Prostate gland (tissue), 2 donors: ENCODE data around the gene VPS52. TPM values are rescaled to one million over a fixed set of nuclear protein-coding genes. Genes with fewer than 3 reads are reported as not detected.

ENCODE experiments used
- DNase-seq: peaks from one replicate; pipeline ENCODE4 v3.0.0-alpha.2; 2019; ENCODE audit warnings: low spot score
- H3K27ac ChIP-seq, 2 donors: fragments of 200-600 bp; sonication (generic); 2 replicates each; pipeline ENCODE4 v1.5.1; 2017 to 2019
- H3K27me3 ChIP-seq: fragments of 200-600 bp; sonication (generic); replicated peaks from 2 replicates; pipeline ENCODE4 v1.5.1; 2019; ENCODE audit not compliant: insufficient read depth
- H3K36me3 ChIP-seq, 2 donors: fragments of 200-600 bp; sonication (generic); 1 replicate in 1 of 2; 2 replicates in 1 of 2; pipeline versions ENCODE4 v1.5.1 to v1.8.1; 2017 to 2019
- H3K4me1 ChIP-seq: fragments of 200-600 bp; sonication (generic); replicated peaks from 2 replicates; pipeline ENCODE4 v1.5.1; 2019
- H3K4me3 ChIP-seq, 2 donors: fragments of 200-600 bp; sonication (generic); 2 replicates each; pipeline ENCODE4 v1.5.1; 2017 to 2019
- H3K9me3 ChIP-seq: fragments of 200-600 bp; sonication (generic); 2 replicates; pipeline ENCODE4 v1.5.1; 2017
- POLR2A ChIP-seq: fragments of 450-650 bp; IDR thresholded peaks from one replicate; pipeline ENCODE4 v1.6.1; 2016; ENCODE audit warnings: antibody characterized with exemption, mild to moderate bottlenecking
- POLR2AphosphoS5 ChIP-seq: sonication (generic); formaldehyde crosslinking; IDR thresholded peaks from one replicate; pipeline ENCODE4 v1.6.1; 2017; ENCODE audit warnings: antibody characterized with exemption
- WGBS: methylation state at CpG from one replicate; pipeline ENCODE4 v1.1.5; 2018; 5-methylcytosine and 5-hydroxymethylcytosine counted together
- intact Hi-C: fragments of 100-400 bp; cut with DNase I; formaldehyde crosslinking; loops from one replicate; pipeline ENCODE4 v1.14.2; 2022
- total RNA-seq, 2 donors: library from RNA; depleted of rRNA; stranded (reverse); fragments of >200 nt; gene quantifications; one replicate each; pipeline ENCODE4 v1.1.0, GENCODE V29; 2016
- TF ChIP-seq, protein P1 (sequence below), 4 experiments: fragments of 200-600 bp in 2 of 4; fragments of 450-650 bp in 2 of 4; sonication (generic) in 2 of 4; IDR thresholded peaks; 1 replicate in 3 of 4; 2 replicates in 1 of 4; pipeline ENCODE4 v1.5.1; 2016 to 2019; ENCODE audit warnings: antibody characterized with exemption in 4 of 4, mild to moderate bottlenecking in 2 of 4, moderate library complexity in 2 of 4

The VPS52 gene
- total RNA-seq, 2 donors from 2014 or later, result 42.2 to 55.0 TPM

DNA sequence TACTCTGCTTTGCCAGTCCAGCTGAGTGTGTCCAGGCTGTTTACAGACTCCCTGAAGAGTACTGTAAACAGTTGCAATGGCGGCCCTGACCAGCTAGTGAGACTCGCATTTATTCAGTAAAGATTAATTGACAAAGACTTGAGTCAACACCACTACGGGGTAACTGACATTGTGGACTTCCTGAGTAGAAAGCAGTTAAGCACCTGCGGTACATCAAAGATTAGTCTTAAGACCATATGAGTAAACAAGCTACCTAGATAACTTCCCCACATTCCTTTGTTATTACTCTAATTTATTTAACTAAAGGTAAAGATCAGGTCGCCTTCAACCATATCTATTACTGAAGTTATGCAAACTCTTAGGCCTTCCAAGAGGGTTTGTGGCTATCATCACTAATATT is 12.6 kb downstream of the VPS52 start:
- intact Hi-C loops, result no loop called here

DNA sequence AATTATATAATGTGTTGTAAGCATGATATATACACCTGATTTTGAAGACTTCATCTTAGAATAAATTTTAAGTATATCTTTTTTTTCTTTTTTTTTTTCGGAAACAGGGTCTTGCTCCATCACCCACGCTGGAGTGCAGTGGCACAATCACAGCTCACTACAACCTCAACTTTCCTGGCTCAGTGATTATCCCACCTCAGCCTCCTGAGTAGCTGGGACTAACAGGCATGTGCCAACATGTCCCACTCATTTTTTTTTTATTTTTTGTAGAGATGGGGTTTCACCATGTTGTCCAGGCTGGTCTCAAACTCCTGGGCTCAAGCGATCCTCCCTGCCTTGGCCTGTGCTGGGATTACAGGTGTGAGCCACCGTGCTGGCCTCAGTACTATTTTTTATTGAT is 17.1 kb downstream of the VPS52 start:
- no peaks in the 10 kb centered on the region for H3K27me3 ChIP-seq
- no peaks in the 10 kb centered on the region for H3K36me3 ChIP-seq
- TF ChIP-seq POLR2AphosphoS5 (no peak), POLR2A (no peak)
- TF ChIP-seq, protein P1, sequence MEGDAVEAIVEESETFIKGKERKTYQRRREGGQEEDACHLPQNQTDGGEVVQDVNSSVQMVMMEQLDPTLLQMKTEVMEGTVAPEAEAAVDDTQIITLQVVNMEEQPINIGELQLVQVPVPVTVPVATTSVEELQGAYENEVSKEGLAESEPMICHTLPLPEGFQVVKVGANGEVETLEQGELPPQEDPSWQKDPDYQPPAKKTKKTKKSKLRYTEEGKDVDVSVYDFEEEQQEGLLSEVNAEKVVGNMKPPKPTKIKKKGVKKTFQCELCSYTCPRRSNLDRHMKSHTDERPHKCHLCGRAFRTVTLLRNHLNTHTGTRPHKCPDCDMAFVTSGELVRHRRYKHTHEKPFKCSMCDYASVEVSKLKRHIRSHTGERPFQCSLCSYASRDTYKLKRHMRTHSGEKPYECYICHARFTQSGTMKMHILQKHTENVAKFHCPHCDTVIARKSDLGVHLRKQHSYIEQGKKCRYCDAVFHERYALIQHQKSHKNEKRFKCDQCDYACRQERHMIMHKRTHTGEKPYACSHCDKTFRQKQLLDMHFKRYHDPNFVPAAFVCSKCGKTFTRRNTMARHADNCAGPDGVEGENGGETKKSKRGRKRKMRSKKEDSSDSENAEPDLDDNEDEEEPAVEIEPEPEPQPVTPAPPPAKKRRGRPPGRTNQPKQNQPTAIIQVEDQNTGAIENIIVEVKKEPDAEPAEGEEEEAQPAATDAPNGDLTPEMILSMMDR (IDR thresholded peaks at IDR 0.05), result no peak
- no peak for DNase-seq
- 90% methylated on average over 4 of the region's 4 CpGs for WGBS
- no peaks in the 10 kb centered on the region for H3K9me3 ChIP-seq
- intact Hi-C loops, result no loop called here
- no peak overlapping the region for H3K27ac ChIP-seq
- H3K4me3 ChIP-seq, result no peak overlapping the region
- H3K4me1 ChIP-seq, result no peaks in the 10 kb centered on the region

More for the DNA sequence above, 12.6 kb downstream of the VPS52 start:
- H3K27ac ChIP-seq, result no peak overlapping the region
- H3K4me1 ChIP-seq, result no peaks in the 10 kb centered on the region
- H3K4me3 ChIP-seq, result no peak overlapping the region
- no peak for DNase-seq
- no peaks in the 10 kb centered on the region for H3K9me3 ChIP-seq
- TF ChIP-seq POLR2AphosphoS5, result no peak
- TF ChIP-seq, protein P1 (IDR thresholded peaks at IDR 0.05), result no peak
- no peak for TF ChIP-seq POLR2A
- no peaks in the 10 kb centered on the region for H3K36me3 ChIP-seq
- WGBS, result 81% methylated on average over 5 of the region's 5 CpGs
- H3K27me3 ChIP-seq, result no peaks in the 10 kb centered on the region

DNA sequence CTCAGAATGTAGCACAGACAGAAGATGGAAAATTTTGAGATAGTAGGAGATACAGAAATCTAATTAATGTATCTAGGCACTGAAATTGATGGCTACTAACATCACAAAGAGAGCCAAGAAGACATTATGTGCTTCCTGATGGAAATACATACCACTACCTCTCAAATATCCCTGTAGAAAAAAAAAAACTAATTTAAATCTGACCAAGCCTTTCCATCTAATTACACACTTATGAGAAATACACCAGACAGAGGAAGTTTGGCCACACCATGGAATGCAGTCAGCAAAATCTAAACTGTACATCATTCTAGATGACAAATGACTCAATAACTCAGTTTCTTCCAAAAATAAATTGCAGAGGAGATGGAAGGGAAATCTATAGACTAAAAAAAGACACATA is 18.9 kb downstream of the VPS52 start:
- no peak for TF ChIP-seq POLR2A
- no peak for TF ChIP-seq POLR2AphosphoS5
- TF ChIP-seq, protein P1 (IDR thresholded peaks at IDR 0.05), result no peak
- H3K9me3 ChIP-seq, result no peaks in the 10 kb centered on the region
- no peaks in the 10 kb centered on the region for H3K36me3 ChIP-seq
- no peak overlapping the region for H3K4me3 ChIP-seq
- no peaks in the 10 kb centered on the region for H3K4me1 ChIP-seq
- no peaks in the 10 kb centered on the region for H3K27me3 ChIP-seq
- intact Hi-C loops, result no loop called here
- DNase-seq, result no peak
- H3K27ac ChIP-seq, result no peak overlapping the region

DNA sequence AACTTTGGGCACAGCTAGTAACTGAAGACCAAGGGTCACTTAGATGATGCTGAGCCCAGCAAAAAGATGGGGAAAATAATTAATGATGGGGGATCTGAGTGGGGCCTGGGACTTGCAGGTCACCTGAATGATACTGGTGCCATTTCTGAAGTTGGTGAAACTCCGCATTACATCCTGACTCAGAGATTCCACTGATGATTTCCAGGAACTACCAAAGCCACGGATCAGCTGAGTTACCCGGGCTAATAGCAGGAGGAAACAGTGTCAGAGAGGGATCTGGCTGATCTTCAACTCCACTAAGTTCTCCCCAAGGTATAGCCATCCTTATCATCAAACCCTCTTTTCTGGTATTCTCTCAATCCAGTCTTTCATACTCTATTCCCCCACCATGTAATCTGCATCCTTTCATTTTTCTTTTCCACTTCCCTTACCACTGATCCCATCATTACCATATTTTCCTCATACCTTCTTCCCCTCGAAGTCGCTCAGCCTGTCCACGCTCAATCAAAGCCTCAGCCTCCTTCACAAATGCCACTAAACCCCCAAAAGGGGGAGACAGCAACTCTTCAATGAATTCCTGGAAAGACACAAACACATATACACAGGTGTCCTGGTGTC is 20.2 kb downstream of the VPS52 start:
- intact Hi-C loops, result no loop called here
- Histone ChIP-seq H3K9me3 (no peaks in the 10 kb centered on the region), H3K27ac (no peak overlapping the region), H3K4me1 (no peaks in the 10 kb centered on the region), H3K4me3 (no peak overlapping the region), H3K27me3 (no peaks in the 10 kb centered on the region), H3K36me3 (no peaks in the 10 kb centered on the region)
- TF ChIP-seq, protein P1 (IDR thresholded peaks at IDR 0.05), result no peak
- no peak for TF ChIP-seq POLR2A
- TF ChIP-seq POLR2AphosphoS5, result no peak
- no peak for DNase-seq
- 91% methylated on average over 6 of the region's 6 CpGs for WGBS

DNA sequence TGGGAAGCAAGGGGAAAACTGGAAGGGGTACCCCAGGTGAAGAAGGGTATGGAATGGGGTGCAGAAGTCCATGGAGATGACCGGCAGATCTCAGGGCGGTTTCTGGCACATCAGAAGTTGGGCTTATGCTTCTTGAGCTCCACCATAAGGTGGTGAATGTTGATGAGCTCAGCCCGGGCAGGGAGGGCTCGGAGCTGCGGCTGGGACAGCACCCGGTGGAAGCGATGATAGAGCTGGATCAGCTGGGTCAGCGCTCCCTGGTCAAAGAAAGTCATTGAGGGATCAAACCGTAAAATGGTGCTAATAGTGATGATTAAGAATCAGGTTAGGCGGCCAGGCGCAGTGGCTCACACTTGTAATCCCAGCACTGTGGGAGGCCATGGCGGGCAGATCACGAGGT is 20.9 kb downstream of the VPS52 start:
- intact Hi-C loops, result no loop called here
- Histone ChIP-seq H3K4me3 (no peak overlapping the region), H3K4me1 (no peaks in the 10 kb centered on the region), H3K36me3 (no peaks in the 10 kb centered on the region), H3K27ac (no peak overlapping the region), H3K9me3 (no peaks in the 10 kb centered on the region), H3K27me3 (no peaks in the 10 kb centered on the region)
- 89% methylated on average over 13 of the region's 13 CpGs for WGBS
- TF ChIP-seq, protein P1 (IDR thresholded peaks at IDR 0.05), result no peak
- TF ChIP-seq POLR2AphosphoS5 (no peak), POLR2A (no peak)
- no peak for DNase-seq
